Measurements from ENCODE around the gene USP36. TPM values are rescaled to one million over a fixed set of nuclear protein-coding genes. Genes with fewer than 3 reads are reported as not detected.

Gene USP36
- total RNA-seq, 2 donors from 2014 or later, result 57.1 to 62.5 TPM

GRCh38 chr17:78826836-78827509 lies 13.6 kb downstream of the USP36 start:
- H3K9me3 Mint-ChIP-seq, result no peaks in the 10 kb centered on the region
- DNase-seq, result no peak
- Histone ChIP-seq H3K36me3 (ENCODE audit: control insufficient read depth, insufficient read depth, low read length) (peaks cover 76% of the 10 kb centered on the region), H3K4me1 (ENCODE audit: control insufficient read depth, insufficient read depth, low read length) (no peaks in the 10 kb centered on the region), H3K9me3 (ENCODE audit: control insufficient read depth, low read length) (no peaks in the 10 kb centered on the region), H3K9ac (ENCODE audit: extremely low read depth, low read length, poor library complexity, severe bottlenecking) (no peak overlapping the region), H3K4me3 (ENCODE audit: low read length) (no peak overlapping the region), H3K27me3 (ENCODE audit: control insufficient read depth, insufficient read depth, low read length, poor library complexity, severe bottlenecking) (no peaks in the 10 kb centered on the region), H3K27ac (ENCODE audit: low read depth, low read length) (no peak overlapping the region)
- H3K27me3 Mint-ChIP-seq (ENCODE audit: insufficient read depth), result no peaks in the 10 kb centered on the region
- peaks cover 87% of the 10 kb centered on the region for H3K36me3 Mint-ChIP-seq (ENCODE audit: low read depth)
- H3K4me1 Mint-ChIP-seq, result peaks cover 5% of the 10 kb centered on the region
- 95% methylated on average over 19 to 21 of the region's 21 CpGs for WGBS, 2 experiments (ENCODE audit: insufficient coverage in 1 of 2, insufficient read length in 1 of 2)
- H3K4me3 Mint-ChIP-seq, result no peak overlapping the region
- TF ChIP-seq CTCF (conservative IDR thresholded peaks at IDR 0.05), result no peak
- H3K27ac Mint-ChIP-seq, result peak overlapping the region; percentile 18

- Mint-ChIP-seq H3K27ac (no peak overlapping the region), H3K27me3 (ENCODE audit: insufficient read depth) (no peaks in the 10 kb centered on the region), H3K4me3 (no peak overlapping the region), H3K4me1 (peaks cover 5% of the 10 kb centered on the region), H3K9me3 (no peaks in the 10 kb centered on the region), H3K36me3 (ENCODE audit: low read depth) (peaks cover 86% of the 10 kb centered on the region)
- 92 to 93% methylated on average over 3 to 5 of the region's 5 CpGs for WGBS, 2 experiments (ENCODE audit: insufficient coverage in 1 of 2, insufficient read length in 1 of 2)
- no peak overlapping the region for H3K9ac ChIP-seq (ENCODE audit: extremely low read depth, low read length, poor library complexity, severe bottlenecking)
- no peak for TF ChIP-seq CTCF (conservative IDR thresholded peaks at IDR 0.05)
- no peaks in the 10 kb centered on the region for H3K27me3 ChIP-seq (ENCODE audit: control insufficient read depth, insufficient read depth, low read length, poor library complexity, severe bottlenecking)
- no peak for DNase-seq
- H3K27ac ChIP-seq (ENCODE audit: low read depth, low read length), result no peak overlapping the region
- H3K4me3 ChIP-seq (ENCODE audit: low read length), result no peak overlapping the region
- H3K36me3 ChIP-seq (ENCODE audit: control insufficient read depth, insufficient read depth, low read length), result peaks cover 76% of the 10 kb centered on the region
- no peaks in the 10 kb centered on the region for H3K9me3 ChIP-seq (ENCODE audit: control insufficient read depth, low read length)
- H3K4me1 ChIP-seq (ENCODE audit: control insufficient read depth, insufficient read depth, low read length), result no peaks in the 10 kb centered on the region
Observed at GRCh38 chr17:78826421-78826820, 14.2 kb downstream of the USP36 start.

- Mint-ChIP-seq H3K36me3 (ENCODE audit: low read depth) (peaks cover 85% of the 10 kb centered on the region), H3K4me1 (peaks cover 5% of the 10 kb centered on the region), H3K27me3 (ENCODE audit: insufficient read depth) (no peaks in the 10 kb centered on the region), H3K9me3 (no peaks in the 10 kb centered on the region), H3K27ac (peak overlapping the region; percentile 70), H3K4me3 (no peak overlapping the region)
- Histone ChIP-seq H3K36me3 (ENCODE audit: control insufficient read depth, insufficient read depth, low read length) (peaks cover 75% of the 10 kb centered on the region), H3K9me3 (ENCODE audit: control insufficient read depth, low read length) (no peaks in the 10 kb centered on the region), H3K27me3 (ENCODE audit: control insufficient read depth, insufficient read depth, low read length, poor library complexity, severe bottlenecking) (no peaks in the 10 kb centered on the region), H3K4me3 (ENCODE audit: low read length) (no peak overlapping the region), H3K4me1 (ENCODE audit: control insufficient read depth, insufficient read depth, low read length) (no peaks in the 10 kb centered on the region), H3K9ac (ENCODE audit: extremely low read depth, low read length, poor library complexity, severe bottlenecking) (no peak overlapping the region), H3K27ac (ENCODE audit: low read depth, low read length) (no peak overlapping the region)
- TF ChIP-seq CTCF (conservative IDR thresholded peaks at IDR 0.05), result no peak
- DNase-seq, result no peak
- WGBS, 2 experiments (ENCODE audit: insufficient coverage in 1 of 2, insufficient read length in 1 of 2), result 95 to 100% methylated on average over 2 to 6 of the region's 6 CpGs
Observed at GRCh38 chr17:78825696-78826095, 14.9 kb downstream of the USP36 start.
